Right atrium auricular region (tissue), 2 donors: ENCODE measurements around the gene ARMC2. TPM values are rescaled to one million over a fixed set of nuclear protein-coding genes. Genes with fewer than 3 reads are reported as not detected.

Source experiments
- DNase-seq: peaks from one replicate; pipeline ENCODE4 v3.0.0-alpha.2; 2019; ENCODE audit warnings: low spot score
- H3K27ac ChIP-seq, 2 donors: fragments of 200-600 bp; sonication (generic); 1 replicate in 1 of 2; 2 replicates in 1 of 2; pipeline ENCODE4 v1.5.1; 2016 to 2019
- H3K27me3 ChIP-seq, 2 donors: fragments of 200-600 bp; sonication (generic); one replicate each; pipeline versions ENCODE4 v1.5.1 to v1.6.0; 2017 to 2019
- H3K36me3 ChIP-seq: fragments of 200-600 bp; sonication (generic); one replicate; pipeline ENCODE4 v1.5.1; 2016
- H3K4me1 ChIP-seq, 2 donors: fragments of 200-600 bp; sonication (generic); one replicate each; pipeline versions ENCODE4 v1.5.1 to v1.6.0; 2017 to 2019
- H3K4me3 ChIP-seq, 2 donors: fragments of 200-600 bp; sonication (generic); 1 replicate in 1 of 2; 2 replicates in 1 of 2; pipeline ENCODE4 v1.5.1; 2017 to 2019; ENCODE audit warnings: mild to moderate bottlenecking in 1 of 2, moderate library complexity in 1 of 2
- H3K9me3 ChIP-seq, 2 donors: fragments of 200-600 bp; sonication (generic); one replicate each; pipeline ENCODE4 v1.5.1; 2019
- CTCF ChIP-seq, 2 donors: fragments of 200-600 bp; sonication (generic); IDR thresholded peaks; one replicate each; pipeline ENCODE4 v1.5.1; 2019; ENCODE audit warnings: antibody characterized with exemption in 2 of 2
- total RNA-seq, 2 donors: library from RNA; depleted of rRNA; stranded (reverse); fragments of >200 nt; gene quantifications; one replicate each; pipeline ENCODE4 v1.1.0, GENCODE V29; 2016

ARMC2 gene
- total RNA-seq, 2 donors from 2014 or later = 5.3 to 5.5 TPM

DNA sequence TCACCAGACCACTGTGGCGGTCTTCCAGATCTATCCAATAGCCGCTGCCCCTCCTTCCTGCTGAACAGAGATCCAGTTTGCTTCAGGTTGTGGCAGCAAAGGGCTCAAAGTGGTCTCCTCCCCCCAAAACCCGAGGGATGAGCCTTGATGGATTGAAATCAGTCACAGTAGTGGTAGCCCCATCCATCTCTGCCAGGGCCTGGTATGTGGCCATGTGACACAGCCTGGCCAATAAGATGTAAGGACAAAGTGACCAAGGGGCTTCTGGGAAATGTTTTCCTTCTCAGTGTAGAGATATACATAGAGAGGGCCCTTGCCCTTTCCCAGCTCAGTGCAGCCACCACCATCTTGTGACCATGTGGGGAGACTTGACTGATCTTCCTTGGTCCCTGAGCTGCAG is 4.1 kb upstream of the ARMC2 start:
- no peak overlapping the region for H3K27ac ChIP-seq
- peaks cover 0 to 11% of the 10 kb centered on the region in 2 donors for H3K4me1 ChIP-seq
- H3K4me3 ChIP-seq = no peak overlapping the region
- H3K36me3 ChIP-seq = no peaks in the 10 kb centered on the region
- no peak for TF ChIP-seq CTCF (IDR thresholded peaks at IDR 0.05)
- H3K27me3 ChIP-seq = no peaks in the 10 kb centered on the region
- no peak for DNase-seq
- no peaks in the 10 kb centered on the region for H3K9me3 ChIP-seq

- no peak for TF ChIP-seq CTCF (IDR thresholded peaks at IDR 0.05)
- Histone ChIP-seq H3K36me3 (no peaks in the 10 kb centered on the region), H3K27me3 (no peaks in the 10 kb centered on the region), H3K9me3 (no peaks in the 10 kb centered on the region), H3K27ac (no peak overlapping the region), H3K4me1 (peaks cover 0 to 22% of the 10 kb centered on the region in 2 donors), H3K4me3 (no peak overlapping the region)
- DNase-seq = no peak
These were observed 3.1 kb upstream of the ARMC2 start for GRCh38 chr6:108845145-108845544.

GRCh38 chr6:108846101-108846500 is 2.1 kb upstream of the ARMC2 start:
- Histone ChIP-seq H3K9me3 (no peaks in the 10 kb centered on the region), H3K4me3 (no peak overlapping the region), H3K27ac (no peak overlapping the region), H3K27me3 (no peaks in the 10 kb centered on the region), H3K36me3 (no peaks in the 10 kb centered on the region), H3K4me1 (peaks cover 0 to 31% of the 10 kb centered on the region in 2 donors)
- DNase-seq = no peak
- no peak for TF ChIP-seq CTCF (IDR thresholded peaks at IDR 0.05)

DNA sequence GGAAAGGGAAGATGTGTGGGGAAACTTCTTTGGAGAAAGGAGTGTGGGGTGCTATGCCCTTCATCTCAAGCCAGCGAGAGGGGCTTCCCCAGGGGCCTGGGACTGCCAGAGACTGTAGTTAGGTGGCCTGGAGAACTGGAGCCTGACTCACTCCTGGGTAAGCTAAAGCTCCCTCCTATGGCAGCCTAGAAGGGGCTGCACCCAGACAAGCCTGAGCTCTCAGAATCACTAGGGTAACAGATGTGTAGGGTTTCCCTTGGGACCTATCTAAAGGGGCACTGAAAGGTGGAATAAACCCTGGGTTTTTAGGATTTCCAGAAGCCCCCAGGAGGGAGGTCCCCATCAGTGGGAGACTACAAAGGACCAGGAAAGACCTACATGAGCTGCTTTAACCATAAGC is 1.6 kb upstream of the ARMC2 start:
- no peak for DNase-seq

GRCh38 chr6:108847738-108848115 is 495 bp upstream of the ARMC2 start:
- Histone ChIP-seq H3K27ac (peak overlapping the region; percentile 87 to 92), H3K36me3 (no peaks in the 10 kb centered on the region), H3K27me3 (no peaks in the 10 kb centered on the region), H3K9me3 (no peaks in the 10 kb centered on the region), H3K4me3 (peak overlapping the region; percentile 63 to 76), H3K4me1 (peaks cover 0 to 38% of the 10 kb centered on the region in 2 donors)
- no peak for TF ChIP-seq CTCF (IDR thresholded peaks at IDR 0.05)
- DNase-seq = no peak

More for the DNA sequence above, 1.6 kb upstream of the ARMC2 start:
- Histone ChIP-seq H3K4me1 (peaks cover 0 to 34% of the 10 kb centered on the region in 2 donors), H3K4me3 (no peak overlapping the region), H3K27ac (no peak overlapping the region), H3K36me3 (no peaks in the 10 kb centered on the region), H3K27me3 (no peaks in the 10 kb centered on the region), H3K9me3 (no peaks in the 10 kb centered on the region)
- no peak for TF ChIP-seq CTCF (IDR thresholded peaks at IDR 0.05)
